ENCODE results near the gene OTOL1.
"Not testable (repeated sequence)": the region's sequence is repeated elsewhere in the genome, so short reads cannot be mapped to it uniquely, and the experiment has no call there.

Gene OTOL1

GRCh38 chr3:161488284-161488683 is 8.3 kb upstream of the OTOL1 start:
- not testable (repeated sequence) for H3K9ac ChIP-seq (ENCODE audit: low read length); DNase-seq (ENCODE audit: low read depth); H3K27me3 ChIP-seq (replicated peaks; ENCODE audit: control insufficient read depth, insufficient read depth, low read length); H3K9me3 ChIP-seq (ENCODE audit: control insufficient read depth, low read length); H3K36me3 ChIP-seq (ENCODE audit: control insufficient read depth, insufficient read depth, low read length, severe bottlenecking); H3K4me3 ChIP-seq (ENCODE audit: low read length); H3K4me1 ChIP-seq (ENCODE audit: control insufficient read depth, insufficient read depth, low read length)

GRCh38 chr3:161489395-161489794 is 7.2 kb upstream of the OTOL1 start:
- Histone ChIP-seq H3K4me1 (ENCODE audit: control insufficient read depth, insufficient read depth, low read length) (no peaks in the 10 kb centered on the region), H3K4me3 (ENCODE audit: low read length) (no peak overlapping the region), H3K9me3 (ENCODE audit: control insufficient read depth, low read length) (no peaks in the 10 kb centered on the region), H3K27me3 (replicated peaks; ENCODE audit: control insufficient read depth, insufficient read depth, low read length) (peaks cover 5% of the 10 kb centered on the region), H3K36me3 (ENCODE audit: control insufficient read depth, insufficient read depth, low read length, severe bottlenecking) (no peaks in the 10 kb centered on the region), H3K9ac (ENCODE audit: low read length) (no peak overlapping the region)
- DNase-seq (ENCODE audit: low read depth), result no peak

- H3K9ac ChIP-seq (ENCODE audit: low read length); H3K4me3 ChIP-seq (ENCODE audit: low read length); DNase-seq (ENCODE audit: low read depth); H3K36me3 ChIP-seq (ENCODE audit: control insufficient read depth, insufficient read depth, low read length, severe bottlenecking); H3K4me1 ChIP-seq (ENCODE audit: control insufficient read depth, insufficient read depth, low read length); H3K27me3 ChIP-seq (replicated peaks; ENCODE audit: control insufficient read depth, insufficient read depth, low read length): not testable (repeated sequence)
- peaks cover 11% of the 10 kb centered on the region for H3K9me3 ChIP-seq (ENCODE audit: control insufficient read depth, low read length)
Observed at GRCh38 chr3:161490845-161491244, 5.8 kb upstream of the OTOL1 start.

GRCh38 chr3:161498259-161498921 is 1.8 kb downstream of the OTOL1 start:
- Histone ChIP-seq H3K27me3 (replicated peaks; ENCODE audit: control insufficient read depth, insufficient read depth, low read length) (peaks cover 2% of the 10 kb centered on the region), H3K4me3 (ENCODE audit: low read length) (no peak overlapping the region), H3K9me3 (ENCODE audit: control insufficient read depth, low read length) (peaks cover 11% of the 10 kb centered on the region), H3K9ac (ENCODE audit: low read length) (no peak overlapping the region), H3K36me3 (ENCODE audit: control insufficient read depth, insufficient read depth, low read length, severe bottlenecking) (no peaks in the 10 kb centered on the region), H3K4me1 (ENCODE audit: control insufficient read depth, insufficient read depth, low read length) (peaks cover 12% of the 10 kb centered on the region)
- no peak for DNase-seq (ENCODE audit: low read depth)

DNA sequence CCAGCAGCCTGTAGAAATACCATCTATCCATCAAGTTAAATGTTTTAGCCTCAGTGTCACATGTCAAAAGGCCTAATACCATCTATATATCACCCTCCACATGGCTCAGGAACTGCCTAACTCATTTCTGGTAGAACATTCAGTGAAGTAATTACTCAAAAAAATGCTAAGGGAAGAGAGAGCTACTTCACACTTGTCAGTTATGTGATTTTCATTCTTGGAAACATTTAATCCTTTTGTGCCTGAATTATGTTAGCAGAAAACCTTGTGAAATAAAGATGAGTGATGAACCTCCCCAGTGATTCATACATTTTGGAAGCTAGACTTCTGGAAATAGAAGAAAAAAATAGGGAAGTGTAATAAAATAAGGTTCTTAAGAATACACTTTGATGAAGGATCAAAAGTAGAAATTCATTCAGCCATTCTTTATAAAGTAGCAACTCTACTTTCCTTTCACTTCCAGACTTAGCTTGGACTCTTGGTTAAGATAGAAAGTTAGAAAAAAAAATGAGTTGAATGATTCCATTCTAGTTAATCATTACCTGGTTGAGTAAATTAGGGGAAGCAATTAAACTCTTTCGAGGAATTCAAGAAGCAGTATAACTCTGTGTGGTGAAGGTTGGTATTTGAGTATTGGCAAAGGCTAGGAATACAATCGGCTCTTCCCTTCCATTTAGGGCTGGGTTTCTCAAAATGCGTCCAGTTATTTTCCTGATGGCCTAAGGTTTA is 3.6 kb downstream of the OTOL1 start:
- Histone ChIP-seq H3K36me3 (ENCODE audit: control insufficient read depth, insufficient read depth, low read length, severe bottlenecking) (no peaks in the 10 kb centered on the region), H3K4me1 (ENCODE audit: control insufficient read depth, insufficient read depth, low read length) (peaks cover 12% of the 10 kb centered on the region), H3K9ac (ENCODE audit: low read length) (no peak overlapping the region), H3K27me3 (replicated peaks; ENCODE audit: control insufficient read depth, insufficient read depth, low read length) (peaks cover 2% of the 10 kb centered on the region), H3K9me3 (ENCODE audit: control insufficient read depth, low read length) (peaks cover 4% of the 10 kb centered on the region), H3K4me3 (ENCODE audit: low read length) (no peak overlapping the region)
- DNase-seq (ENCODE audit: low read depth), result peak; percentile 1

- peaks cover 18% of the 10 kb centered on the region for H3K4me1 ChIP-seq (ENCODE audit: control insufficient read depth, insufficient read depth, low read length)
- no peaks in the 10 kb centered on the region for H3K36me3 ChIP-seq (ENCODE audit: control insufficient read depth, insufficient read depth, low read length, severe bottlenecking)
- H3K9me3 ChIP-seq (ENCODE audit: control insufficient read depth, low read length), result no peaks in the 10 kb centered on the region
- no peak overlapping the region for H3K9ac ChIP-seq (ENCODE audit: low read length)
- peaks cover 2% of the 10 kb centered on the region for H3K27me3 ChIP-seq (replicated peaks; ENCODE audit: control insufficient read depth, insufficient read depth, low read length)
- H3K4me3 ChIP-seq (ENCODE audit: low read length), result no peak overlapping the region
- no peak for DNase-seq (ENCODE audit: low read depth)
Observed at GRCh38 chr3:161503271-161503670, 6.7 kb downstream of the OTOL1 start.

GRCh38 chr3:161508852-161509477 is 12.4 kb downstream of the OTOL1 start:
- no peak overlapping the region for H3K9ac ChIP-seq (ENCODE audit: low read length)
- no peak overlapping the region for H3K4me3 ChIP-seq (ENCODE audit: low read length)
- H3K9me3 ChIP-seq (ENCODE audit: control insufficient read depth, low read length), result no peaks in the 10 kb centered on the region
- DNase-seq (ENCODE audit: low read depth), result peak; percentile 22
- H3K36me3 ChIP-seq (ENCODE audit: control insufficient read depth, insufficient read depth, low read length, severe bottlenecking), result no peaks in the 10 kb centered on the region
- peaks cover 6% of the 10 kb centered on the region for H3K4me1 ChIP-seq (ENCODE audit: control insufficient read depth, insufficient read depth, low read length)
- no peaks in the 10 kb centered on the region for H3K27me3 ChIP-seq (replicated peaks; ENCODE audit: control insufficient read depth, insufficient read depth, low read length)

DNA sequence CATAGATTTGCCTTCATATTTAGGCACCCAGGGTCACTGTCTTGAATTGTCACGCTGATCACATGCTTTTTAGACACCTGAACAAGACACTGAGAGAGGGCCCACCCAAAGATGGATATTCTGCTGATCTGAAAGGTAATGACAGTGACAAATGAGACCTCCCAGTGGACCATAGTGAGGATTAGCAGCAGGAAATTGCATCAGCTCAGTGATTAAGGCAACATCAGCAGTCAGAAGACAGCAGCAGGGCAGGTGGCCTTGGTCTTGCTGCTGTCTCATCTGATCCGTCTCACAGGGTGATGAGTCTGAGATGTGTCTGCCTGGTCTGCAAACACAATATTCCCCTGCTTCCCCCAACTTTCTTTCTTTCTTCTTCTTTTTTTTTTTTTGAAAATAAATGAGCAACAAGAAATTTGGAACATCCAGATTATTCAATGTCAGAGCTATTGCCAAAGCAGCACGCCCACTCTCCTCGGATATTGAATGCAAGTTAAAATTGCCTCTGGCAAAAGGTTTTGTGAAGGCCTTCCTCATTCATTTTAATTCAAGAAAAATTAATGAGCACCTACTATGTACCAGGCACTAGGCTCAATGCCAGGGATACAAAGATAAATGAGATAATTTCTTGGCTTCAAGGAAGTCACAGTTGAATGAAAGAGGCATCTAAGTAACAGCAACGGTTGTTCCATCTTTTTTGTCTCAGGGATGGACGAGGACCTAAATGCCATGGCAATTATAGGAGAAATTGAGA is 14.1 kb downstream of the OTOL1 start:
- Histone ChIP-seq H3K9me3 (ENCODE audit: control insufficient read depth, low read length) (no peaks in the 10 kb centered on the region), H3K4me3 (ENCODE audit: low read length) (no peak overlapping the region), H3K27me3 (replicated peaks; ENCODE audit: control insufficient read depth, insufficient read depth, low read length) (no peaks in the 10 kb centered on the region), H3K9ac (ENCODE audit: low read length) (no peak overlapping the region), H3K4me1 (ENCODE audit: control insufficient read depth, insufficient read depth, low read length) (peaks cover 3% of the 10 kb centered on the region), H3K36me3 (ENCODE audit: control insufficient read depth, insufficient read depth, low read length, severe bottlenecking) (no peaks in the 10 kb centered on the region)
- no peak for DNase-seq (ENCODE audit: low read depth)

GRCh38 chr3:161523916-161524315 is 27.3 kb downstream of the OTOL1 start:
- Histone ChIP-seq H3K4me1 (ENCODE audit: control insufficient read depth, insufficient read depth, low read length) (no peaks in the 10 kb centered on the region), H3K9ac (ENCODE audit: low read length) (no peak overlapping the region), H3K36me3 (ENCODE audit: control insufficient read depth, insufficient read depth, low read length, severe bottlenecking) (no peaks in the 10 kb centered on the region), H3K27me3 (replicated peaks; ENCODE audit: control insufficient read depth, insufficient read depth, low read length) (peaks cover 4% of the 10 kb centered on the region), H3K4me3 (ENCODE audit: low read length) (no peak overlapping the region), H3K9me3 (ENCODE audit: control insufficient read depth, low read length) (no peaks in the 10 kb centered on the region)
- DNase-seq (ENCODE audit: low read depth), result no peak

DNA sequence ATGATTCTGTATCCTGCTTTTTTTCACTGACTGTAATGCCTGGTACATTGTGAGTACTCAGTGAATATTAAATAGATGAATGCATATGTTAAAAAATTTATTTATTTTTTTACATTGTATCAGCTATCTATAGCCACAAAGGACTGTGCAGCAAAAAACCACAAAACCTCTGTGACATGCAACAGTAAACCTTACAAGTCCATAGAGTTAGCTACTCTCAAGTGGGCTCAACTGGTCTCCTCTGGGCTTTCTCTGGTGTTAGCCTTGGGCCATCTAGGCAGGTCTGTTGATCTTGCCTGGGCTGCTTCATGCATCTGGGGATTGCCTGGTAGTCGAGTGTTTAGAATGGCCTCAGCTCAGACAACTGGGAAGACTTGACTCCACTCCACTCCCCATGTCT is 35.3 kb downstream of the OTOL1 start:
- Histone ChIP-seq H3K4me1 (ENCODE audit: control insufficient read depth, insufficient read depth, low read length) (no peaks in the 10 kb centered on the region), H3K36me3 (ENCODE audit: control insufficient read depth, insufficient read depth, low read length, severe bottlenecking) (no peaks in the 10 kb centered on the region), H3K27me3 (replicated peaks; ENCODE audit: control insufficient read depth, insufficient read depth, low read length) (no peaks in the 10 kb centered on the region), H3K9ac (ENCODE audit: low read length) (no peak overlapping the region), H3K9me3 (ENCODE audit: control insufficient read depth, low read length) (no peaks in the 10 kb centered on the region), H3K4me3 (ENCODE audit: low read length) (no peak overlapping the region)
- no peak for DNase-seq (ENCODE audit: low read depth)

DNA sequence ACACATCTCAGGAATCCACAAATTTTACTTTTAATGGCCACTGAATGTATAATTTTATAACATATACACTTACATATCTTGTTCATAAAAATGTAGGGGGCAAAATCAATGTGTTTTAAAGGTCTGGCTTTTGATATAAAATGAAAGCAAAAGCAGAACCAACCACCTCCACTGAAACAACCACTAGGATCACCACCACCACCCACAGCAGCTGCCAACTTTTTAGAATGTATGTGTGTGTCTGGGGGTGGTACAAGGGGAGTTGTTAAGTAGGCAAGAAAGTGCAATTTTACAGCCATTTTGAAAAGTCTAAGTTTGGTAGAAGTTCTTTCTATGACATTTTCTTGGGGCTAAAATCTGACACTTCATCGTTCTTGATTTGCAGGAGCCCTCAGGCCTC is 44.0 kb downstream of the OTOL1 start:
- Histone ChIP-seq H3K4me3 (ENCODE audit: low read length) (no peak overlapping the region), H3K9ac (ENCODE audit: low read length) (no peak overlapping the region), H3K36me3 (ENCODE audit: control insufficient read depth, insufficient read depth, low read length, severe bottlenecking) (no peaks in the 10 kb centered on the region), H3K9me3 (ENCODE audit: control insufficient read depth, low read length) (no peaks in the 10 kb centered on the region), H3K4me1 (ENCODE audit: control insufficient read depth, insufficient read depth, low read length) (no peaks in the 10 kb centered on the region), H3K27me3 (replicated peaks; ENCODE audit: control insufficient read depth, insufficient read depth, low read length) (no peaks in the 10 kb centered on the region)
- DNase-seq (ENCODE audit: low read depth), result no peak

All from adipocyte (in vitro differentiated cells).